Activated naive CD4-positive, alpha-beta T cell treated with Interleukin-2 at 50 U/mL for 16 hours (primary cell): ENCODE measurements around the gene CFAP157.

Source experiments
- DNase-seq: peaks from one replicate; pipeline ENCODE4 v3.0.0-alpha.2; 2020

Gene CFAP157

GRCh38 chr9:127716412-127716811 lies 9.6 kb downstream of the CFAP157 start:
- no peak for DNase-seq

GRCh38 chr9:127717766-127718165 lies 11.0 kb downstream of the CFAP157 start:
- no peak for DNase-seq

GRCh38 chr9:127720031-127720864 lies 13.5 kb downstream of the CFAP157 start:
- DNase-seq: no peak

- no peak for DNase-seq
Observed at GRCh38 chr9:127720865-127721227, 14.1 kb downstream of the CFAP157 start.

- no peak for DNase-seq
Observed at GRCh38 chr9:127721391-127721821, 14.6 kb downstream of the CFAP157 start.

GRCh38 chr9:127722055-127722745 lies 15.4 kb downstream of the CFAP157 start:
- DNase-seq: no peak

GRCh38 chr9:127723013-127723412 lies 16.2 kb downstream of the CFAP157 start:
- no peak for DNase-seq

GRCh38 chr9:127723444-127723843 lies 16.7 kb downstream of the CFAP157 start:
- no peak for DNase-seq

GRCh38 chr9:127724012-127724411 lies 17.2 kb downstream of the CFAP157 start:
- DNase-seq: no peak

GRCh38 chr9:127726871-127727270 lies 20.1 kb downstream of the CFAP157 start:
- DNase-seq: no peak

- no peak for DNase-seq
Observed at GRCh38 chr9:127728808-127729207, 22.0 kb downstream of the CFAP157 start.

- DNase-seq: no peak
Observed at GRCh38 chr9:127729522-127730256, 22.9 kb downstream of the CFAP157 start.

- no peak for DNase-seq
Observed at GRCh38 chr9:127730262-127730661, 23.5 kb downstream of the CFAP157 start.

GRCh38 chr9:127730799-127731410 lies 24.1 kb downstream of the CFAP157 start:
- DNase-seq: no peak

GRCh38 chr9:127731938-127732337 lies 25.1 kb downstream of the CFAP157 start:
- no peak for DNase-seq

- no peak for DNase-seq
Observed at GRCh38 chr9:127732444-127732843, 25.7 kb downstream of the CFAP157 start.

- DNase-seq: no peak
Observed at GRCh38 chr9:127733614-127734013, 26.8 kb downstream of the CFAP157 start.

GRCh38 chr9:127734247-127734746 lies 27.5 kb downstream of the CFAP157 start:
- no peak for DNase-seq

- DNase-seq: peak; percentile 98
Observed at GRCh38 chr9:127734747-127735529, 28.1 kb downstream of the CFAP157 start, which contains the start of gene TOR2A. Gene TOR2A (minus strand): TSS chr9:127735294. CDS start chr9:127735270, 24 bp downstream.

- no peak for DNase-seq
Observed at GRCh38 chr9:127735530-127736185, 28.9 kb downstream of the CFAP157 start.

GRCh38 chr9:127738666-127739065 lies 31.9 kb downstream of the CFAP157 start:
- DNase-seq: no peak
